T-helper 17 cell (primary cell): Measurements from ENCODE around the gene GPR148. TPM values are rescaled to one million over a fixed set of nuclear protein-coding genes. Genes with fewer than 3 reads are reported as not detected.
A peak's percentile ranks its signal among the peaks of the same experiment; 100 is the strongest.
"Not testable (repeated sequence)": the region's sequence is repeated elsewhere in the genome, so short reads cannot be mapped to it uniquely, and the experiment has no call there.

ENCODE experiments used
- ATAC-seq: fragments of 150-1000 bp; cut with Tn5 transposase; 2 replicates; pipeline ENCODE4 v1.10.0; 2021; ENCODE audit warnings: mild to moderate bottlenecking, moderate library complexity
- DNase-seq, 3 donors: peaks; one replicate each; pipeline versions ENCODE4 v3.0.0 to v3.0.0-alpha.2; 2020 to 2021
- H3K9me3 ChIP-seq: one replicate; pipeline ENCODE4 v1.7.0; 2013; ENCODE audit warnings: low read length, mild to moderate bottlenecking; ENCODE audit not compliant: control insufficient read depth, poor library complexity, severe bottlenecking
- H3K27ac Mint-ChIP-seq: one replicate; pipeline ENCODE4 v1.8.0; 2022; ENCODE audit warnings: mild to moderate bottlenecking, moderate library complexity, mixed read lengths
- H3K27me3 Mint-ChIP-seq: one replicate; pipeline ENCODE4 v1.8.0; 2022; ENCODE audit warnings: mixed read lengths
- H3K36me3 Mint-ChIP-seq: one replicate; pipeline ENCODE4 v1.8.0; 2022; ENCODE audit warnings: low read depth, mixed read lengths
- H3K4me1 Mint-ChIP-seq: one replicate; pipeline ENCODE4 v1.8.0; 2022; ENCODE audit warnings: mild to moderate bottlenecking, mixed read lengths
- H3K4me3 Mint-ChIP-seq: one replicate; pipeline ENCODE4 v1.8.0; 2022; ENCODE audit warnings: mild to moderate bottlenecking, moderate library complexity, mixed read lengths
- total RNA-seq, 4 donors: library from RNA in 2 of 4; stranded (reverse) in 2 of 4; gene quantifications; one replicate each; pipeline ENCODE4 v1.2.3 and lab custom pipeline; 2022 to 2026

Gene GPR148
- total RNA-seq, 2 donors from 2014 or later = not detected

DNA sequence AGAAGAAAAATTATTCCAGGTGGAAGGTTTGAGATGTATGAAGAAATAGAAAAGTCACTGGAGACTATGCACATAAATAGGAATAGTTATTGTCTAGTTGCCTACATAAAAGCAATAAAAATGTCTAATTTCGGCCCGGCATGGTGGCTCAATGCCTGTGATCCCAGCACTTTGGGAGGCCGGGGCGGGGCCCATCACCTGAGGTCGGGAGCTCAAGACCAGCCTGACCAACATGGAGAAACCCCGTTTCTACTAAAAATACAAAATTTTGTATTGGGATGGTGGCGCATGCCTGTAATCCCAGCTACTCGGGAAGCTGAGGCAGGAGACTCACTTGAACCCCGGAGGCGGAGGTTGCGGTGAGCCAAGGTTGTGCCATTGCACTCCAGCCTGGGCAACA, 3.4 kb downstream of the GPR148 start:
- not testable (repeated sequence) for H3K27ac Mint-ChIP-seq

DNA sequence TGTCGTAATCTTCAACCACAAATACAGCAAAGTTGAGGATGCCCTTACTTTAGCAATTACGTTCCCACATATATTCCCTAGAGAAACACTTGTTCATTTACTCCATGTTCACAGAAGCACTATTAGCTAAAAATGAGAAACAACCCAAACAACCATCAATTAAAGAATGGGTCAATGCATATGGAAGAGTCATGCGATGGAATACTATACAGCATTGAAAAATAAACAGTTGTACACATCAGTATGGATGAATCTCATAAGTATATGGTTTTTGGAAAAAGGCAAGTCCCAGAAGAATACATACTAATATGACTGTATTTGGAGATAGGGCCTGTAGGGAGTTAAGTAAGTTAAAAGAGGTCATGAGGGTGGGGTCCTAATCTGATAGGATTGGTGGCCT, 6.3 kb downstream of the GPR148 start:
- no peak overlapping the region for H3K27ac Mint-ChIP-seq
- H3K27me3 Mint-ChIP-seq = peaks cover 15% of the 10 kb centered on the region
- no peaks in the 10 kb centered on the region for H3K4me1 Mint-ChIP-seq
- ATAC-seq = no peak
- no peak for DNase-seq
- no peak overlapping the region for H3K4me3 Mint-ChIP-seq
- H3K9me3 ChIP-seq = no peaks in the 10 kb centered on the region
- no peaks in the 10 kb centered on the region for H3K36me3 Mint-ChIP-seq

More for the DNA sequence above, 3.4 kb downstream of the GPR148 start:
- ATAC-seq, DNase-seq, H3K9me3 ChIP-seq, H3K4me3 Mint-ChIP-seq, H3K36me3 Mint-ChIP-seq, H3K27me3 Mint-ChIP-seq, H3K4me1 Mint-ChIP-seq: not testable (repeated sequence)

DNA sequence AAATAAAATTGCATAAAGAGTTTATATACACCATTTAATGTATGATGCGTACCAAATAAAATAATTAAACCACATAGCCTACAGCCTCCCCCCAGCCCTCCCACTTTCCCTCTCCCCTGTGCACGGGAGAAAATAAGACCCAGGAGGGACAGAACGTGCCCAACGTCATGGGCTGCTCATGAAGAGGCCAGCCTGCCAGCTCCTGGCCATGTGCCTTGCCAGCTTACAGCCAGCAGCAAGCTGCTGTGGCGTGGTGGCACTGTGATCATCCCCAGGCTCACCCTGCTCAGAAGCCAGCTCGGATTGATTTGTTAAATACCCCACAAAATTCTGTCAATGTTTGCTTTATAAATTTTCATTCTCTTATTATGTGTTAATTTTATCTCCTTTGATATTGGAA, 7.6 kb downstream of the GPR148 start:
- H3K27me3 Mint-ChIP-seq = peaks cover 23% of the 10 kb centered on the region

DNA sequence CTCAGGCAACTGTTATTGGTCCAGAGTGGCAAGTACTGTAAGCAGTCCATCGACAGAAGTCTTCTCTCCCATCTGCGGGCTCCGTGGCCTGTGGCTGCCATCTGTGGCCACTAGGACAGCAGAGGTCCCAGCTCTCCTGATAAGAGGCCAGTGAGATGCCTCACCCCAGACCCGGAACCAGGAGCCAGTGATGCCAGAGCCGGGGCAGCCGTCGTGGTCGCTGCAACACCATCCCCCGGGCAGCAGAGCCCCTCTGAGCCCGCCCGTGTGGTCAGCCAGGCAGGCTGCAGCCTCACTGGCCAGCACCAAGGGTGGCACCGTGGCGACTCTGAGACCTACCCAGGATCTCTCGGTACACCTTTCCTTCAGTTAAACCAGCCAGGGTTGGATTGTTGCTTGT, 8.7 kb downstream of the GPR148 start:
- Mint-ChIP-seq H3K36me3 (no peaks in the 10 kb centered on the region), H3K4me3 (no peak overlapping the region), H3K27me3 (peaks cover 23% of the 10 kb centered on the region), H3K27ac (no peak overlapping the region), H3K4me1 (no peaks in the 10 kb centered on the region)
- no peaks in the 10 kb centered on the region for H3K9me3 ChIP-seq
- ATAC-seq (no peak), DNase-seq (no peak)

More for the DNA sequence above, 7.6 kb downstream of the GPR148 start:
- Mint-ChIP-seq H3K4me1 (no peaks in the 10 kb centered on the region), H3K27ac (no peak overlapping the region), H3K4me3 (no peak overlapping the region), H3K36me3 (no peaks in the 10 kb centered on the region)
- no peak for DNase-seq
- no peak for ATAC-seq
- H3K9me3 ChIP-seq = no peaks in the 10 kb centered on the region

DNA sequence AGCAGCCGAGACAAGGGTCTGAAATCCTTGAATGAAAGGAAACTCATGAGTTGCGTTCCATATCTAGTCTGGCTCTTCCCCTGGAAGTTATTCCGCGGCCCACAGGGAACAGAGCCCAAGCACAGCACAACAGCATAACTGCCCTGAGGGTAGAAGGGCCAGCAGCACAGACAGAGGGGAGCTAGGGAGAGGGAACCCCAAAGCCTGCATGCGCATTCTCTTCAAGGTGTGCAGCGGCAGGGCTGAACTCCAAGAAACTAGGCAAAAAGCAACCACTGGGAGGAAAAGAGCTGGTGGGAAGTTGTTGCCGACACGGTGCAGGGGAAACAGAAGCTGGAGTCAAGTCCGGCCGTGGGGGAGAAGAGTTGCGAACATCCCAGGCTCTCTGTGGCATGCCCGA, 11.8 kb downstream of the GPR148 start:
- Mint-ChIP-seq H3K27ac (no peak overlapping the region), H3K36me3 (no peaks in the 10 kb centered on the region), H3K4me3 (no peak overlapping the region), H3K4me1 (no peaks in the 10 kb centered on the region), H3K27me3 (peaks cover 48% of the 10 kb centered on the region)
- DNase-seq (no peak), ATAC-seq (no peak)
- no peaks in the 10 kb centered on the region for H3K9me3 ChIP-seq

DNA sequence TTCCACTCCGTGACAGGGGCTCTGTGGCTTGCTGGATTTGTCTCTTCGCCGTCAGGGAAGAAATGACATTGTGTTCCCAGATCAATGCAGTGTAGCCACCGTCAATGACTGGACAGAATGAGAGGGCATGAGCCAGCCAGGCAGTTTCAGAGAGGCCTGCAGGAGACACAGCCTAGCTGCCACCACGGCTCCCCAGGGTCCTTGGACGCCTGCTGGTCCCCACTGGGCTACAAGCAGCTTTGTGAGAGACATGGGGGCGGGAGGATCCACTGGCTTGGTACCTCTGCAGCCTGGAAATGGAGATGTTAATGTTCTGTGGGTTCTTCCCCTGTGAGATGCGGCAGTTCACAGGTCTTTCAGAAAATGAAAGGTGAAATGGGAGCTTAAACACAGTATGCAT, 14.4 kb downstream of the GPR148 start:
- Mint-ChIP-seq H3K4me1 (no peaks in the 10 kb centered on the region), H3K36me3 (no peaks in the 10 kb centered on the region), H3K4me3 (no peak overlapping the region), H3K27me3 (peaks cover 46% of the 10 kb centered on the region), H3K27ac (no peak overlapping the region)
- no peaks in the 10 kb centered on the region for H3K9me3 ChIP-seq
- no peak for DNase-seq
- no peak for ATAC-seq

DNA sequence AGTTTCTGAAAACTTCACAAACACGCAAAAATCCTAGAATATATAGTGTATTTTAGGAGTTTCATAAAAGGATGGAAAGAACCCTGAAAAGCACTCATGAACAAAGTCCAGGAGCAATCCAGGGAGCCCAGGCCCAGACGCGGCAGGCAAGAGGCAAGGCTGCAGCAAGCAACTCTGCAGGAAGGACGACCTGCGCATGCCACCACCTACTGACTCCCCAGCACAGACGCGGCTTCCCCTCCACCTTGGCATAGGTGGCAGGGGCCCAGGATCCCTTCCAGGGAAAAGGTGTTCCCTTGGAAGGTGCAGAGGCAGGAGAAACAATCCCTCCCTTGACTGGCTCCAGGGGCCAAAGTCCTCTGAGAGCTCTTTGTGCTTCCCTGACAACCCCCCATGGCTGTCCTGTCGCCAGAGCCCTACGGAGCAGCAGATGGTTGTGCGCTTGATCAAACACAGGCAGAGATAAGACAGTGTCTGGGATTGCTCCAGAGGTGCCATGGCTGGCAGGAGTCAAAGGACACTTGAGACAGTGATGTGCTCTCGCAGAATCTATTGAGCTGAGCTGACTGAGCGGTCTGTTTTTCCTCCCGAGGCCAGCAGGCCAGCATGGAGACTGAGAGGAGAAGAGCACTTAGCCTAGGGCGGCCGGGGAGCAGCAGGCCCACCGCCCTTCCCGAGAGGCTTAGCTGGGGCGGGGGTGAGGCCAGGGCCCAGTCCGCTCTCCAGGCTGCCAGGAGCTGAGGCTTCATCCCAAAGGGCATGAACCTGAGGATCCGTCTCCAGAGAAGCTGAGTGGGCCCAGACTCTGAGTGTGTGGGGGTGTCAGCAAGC, 15.6 kb downstream of the GPR148 start:
- Mint-ChIP-seq H3K36me3 (no peaks in the 10 kb centered on the region), H3K27ac (no peak overlapping the region), H3K27me3 (peaks cover 41% of the 10 kb centered on the region), H3K4me3 (no peak overlapping the region), H3K4me1 (no peaks in the 10 kb centered on the region)
- no peak for DNase-seq
- no peaks in the 10 kb centered on the region for H3K9me3 ChIP-seq
- no peak for ATAC-seq

DNA sequence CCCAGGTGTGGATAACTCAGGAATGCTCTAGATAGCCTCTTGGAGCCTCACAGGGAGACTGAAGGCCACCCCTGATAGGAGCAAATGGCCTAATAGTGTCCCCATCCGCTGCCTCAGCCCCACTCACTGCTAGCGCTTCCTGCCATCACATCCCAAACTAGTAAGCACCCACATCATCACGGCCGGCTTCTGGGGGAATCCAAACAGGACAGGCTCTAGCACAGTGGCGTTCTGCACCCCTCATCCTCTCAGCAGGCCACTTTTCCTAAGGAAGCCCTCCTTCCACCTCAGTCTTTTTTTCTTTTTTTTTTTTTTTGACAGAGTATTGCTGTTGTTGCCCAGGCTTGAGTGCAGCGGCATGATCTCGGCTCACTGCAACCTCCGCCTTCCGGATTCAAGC, 20.2 kb downstream of the GPR148 start:
- DNase-seq (no peak), ATAC-seq (no peak)
- Mint-ChIP-seq H3K36me3 (peaks cover 2% of the 10 kb centered on the region), H3K4me1 (peaks cover 2% of the 10 kb centered on the region), H3K27ac (no peak overlapping the region), H3K4me3 (no peak overlapping the region), H3K27me3 (peaks cover 45% of the 10 kb centered on the region)
- no peaks in the 10 kb centered on the region for H3K9me3 ChIP-seq

DNA sequence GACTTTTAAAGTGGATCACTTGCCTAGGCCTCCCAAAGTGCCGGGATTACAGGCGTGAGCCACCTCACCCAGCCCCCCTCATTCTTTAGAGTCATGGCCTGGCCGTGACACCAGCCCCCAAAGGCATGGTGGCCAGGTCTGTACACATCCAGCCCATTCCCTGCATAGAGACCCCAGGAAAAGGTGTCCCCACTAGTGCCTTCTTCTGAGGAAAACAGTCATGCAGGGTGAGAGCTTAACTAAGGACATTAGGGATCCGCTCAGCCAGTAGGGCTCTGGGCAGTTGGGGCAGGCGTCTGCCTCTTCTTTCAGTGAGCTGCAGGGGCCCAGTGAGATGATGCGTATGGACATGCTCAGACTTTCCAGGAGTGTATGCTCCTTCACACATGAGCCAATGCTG, 20.8 kb downstream of the GPR148 start:
- no peaks in the 10 kb centered on the region for H3K9me3 ChIP-seq
- H3K4me3 Mint-ChIP-seq = no peak overlapping the region
- H3K27ac Mint-ChIP-seq = no peak overlapping the region
- peaks cover 2% of the 10 kb centered on the region for H3K4me1 Mint-ChIP-seq
- ATAC-seq (no peak), DNase-seq (no peak)
- peaks cover 2% of the 10 kb centered on the region for H3K36me3 Mint-ChIP-seq
- H3K27me3 Mint-ChIP-seq = peaks cover 42% of the 10 kb centered on the region

DNA sequence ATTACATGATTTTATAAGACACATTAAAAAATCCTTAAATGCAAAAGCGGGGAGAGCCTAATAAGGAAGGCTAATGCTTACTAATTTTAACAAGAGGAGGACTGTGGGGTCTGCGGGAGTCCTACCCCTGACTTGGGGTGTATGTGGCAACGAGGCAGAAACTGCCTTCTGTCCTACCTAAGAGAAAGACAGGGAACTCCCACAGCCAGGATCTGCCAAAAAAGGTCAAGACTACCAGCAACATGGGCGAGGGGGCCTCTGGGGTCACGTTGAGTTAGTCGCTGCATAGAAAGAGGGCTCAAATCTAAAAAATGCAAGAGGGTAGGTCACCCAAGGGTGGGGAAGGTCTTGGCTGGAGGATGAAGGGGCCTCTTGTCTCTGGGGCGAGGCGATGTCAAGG, 25.9 kb downstream of the GPR148 start:
- Mint-ChIP-seq H3K4me1 (peaks cover 5% of the 10 kb centered on the region), H3K27me3 (peaks cover 59% of the 10 kb centered on the region), H3K27ac (no peak overlapping the region), H3K4me3 (peak overlapping the region; percentile 43), H3K36me3 (peaks cover 4% of the 10 kb centered on the region)
- H3K9me3 ChIP-seq = no peaks in the 10 kb centered on the region
- DNase-seq (no peak), ATAC-seq (no peak)

DNA sequence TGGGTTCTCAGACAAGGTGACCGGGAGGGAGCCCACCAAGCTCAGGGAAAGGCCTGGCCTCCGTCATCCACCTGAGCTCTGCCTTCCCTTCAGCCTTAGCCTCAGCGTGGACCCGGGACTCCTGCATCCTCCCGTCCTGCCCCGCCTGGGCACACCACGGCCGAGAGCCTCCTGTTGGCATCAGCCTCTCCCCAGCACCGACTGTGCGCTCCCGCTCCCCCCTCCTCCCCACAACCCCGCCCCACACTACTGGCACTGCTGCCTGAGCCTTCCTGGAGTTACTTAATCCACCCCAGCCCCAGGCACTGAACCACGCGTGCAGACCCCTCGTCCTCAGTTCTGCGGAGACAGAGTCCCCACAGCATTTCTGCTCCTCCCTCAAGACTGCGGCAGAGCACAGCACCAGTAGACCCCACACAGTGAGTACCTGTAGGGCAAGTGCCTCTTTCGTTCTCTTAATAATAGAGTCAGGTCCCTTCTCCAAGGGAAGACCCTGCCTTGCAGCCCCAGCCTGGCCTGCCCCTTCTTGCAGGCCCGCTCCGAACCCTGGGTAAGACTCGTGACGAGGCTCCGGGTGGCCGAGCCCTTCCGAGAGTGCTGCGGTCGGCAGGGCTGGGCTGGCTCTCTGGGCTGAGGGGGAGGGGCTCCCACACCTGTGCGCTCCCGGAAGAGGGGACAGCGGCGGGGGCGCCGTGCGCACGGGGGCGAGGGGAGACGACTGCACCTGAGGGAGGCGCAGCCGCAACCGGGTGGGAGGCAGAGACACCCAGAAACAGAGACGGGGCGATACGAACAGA, 26.6 kb downstream of the GPR148 start, which contains the start of gene AMER3:
Gene AMER3 (plus strand): TSS at position 285 of the 797 bp plus-strand sequence. CDS start 6,533 bp downstream, outside the sequence.
- no peak for DNase-seq
- Mint-ChIP-seq H3K27me3 (peaks cover 54% of the 10 kb centered on the region), H3K4me1 (peaks cover 5% of the 10 kb centered on the region)

DNA sequence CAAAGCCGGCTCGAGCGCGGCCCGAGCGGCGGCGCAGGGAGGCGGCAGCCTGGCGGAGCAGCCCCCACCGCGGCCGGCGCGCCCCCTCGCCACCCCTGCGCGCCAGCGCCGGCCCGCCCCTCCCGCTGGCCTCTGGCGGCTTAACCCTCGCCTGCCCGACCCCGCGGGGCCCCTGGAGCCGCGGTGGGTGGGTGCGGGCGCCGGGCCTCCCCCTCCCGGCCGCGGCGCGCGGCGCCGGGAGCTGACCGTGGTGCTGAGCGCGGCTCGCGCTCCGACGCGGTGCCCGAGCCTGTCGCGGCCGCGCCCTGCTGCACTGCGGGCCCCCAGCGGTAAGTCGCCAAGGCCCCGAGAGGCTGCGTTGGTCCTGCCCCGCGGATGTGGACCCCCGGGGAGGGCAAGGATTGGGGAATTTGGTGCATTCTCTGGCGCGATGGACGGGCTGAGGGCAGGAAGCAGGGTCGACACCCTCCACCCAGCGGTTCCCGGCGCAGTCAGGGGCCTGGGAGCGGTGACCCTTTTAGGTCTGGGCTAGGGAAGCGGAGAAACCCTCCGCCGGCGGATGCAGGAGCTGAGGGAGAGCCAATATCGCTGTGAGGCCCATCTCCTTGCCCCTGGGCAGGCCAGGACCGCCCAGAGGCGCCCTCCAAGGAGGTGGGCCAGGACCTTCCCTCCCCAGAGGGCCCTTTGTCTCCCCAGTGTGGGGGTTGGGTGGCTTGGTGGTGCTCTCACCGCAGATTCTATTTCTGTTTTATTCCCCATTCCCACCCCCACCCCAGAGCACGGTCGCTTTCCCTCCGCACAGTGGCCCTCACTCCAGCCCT, 27.4 kb downstream of the GPR148 start:
- H3K9me3 ChIP-seq = no peaks in the 10 kb centered on the region
- no peak for DNase-seq
- peak overlapping the region; percentile 56 for H3K4me3 Mint-ChIP-seq
- no peak overlapping the region for H3K27ac Mint-ChIP-seq
- peaks cover 2% of the 10 kb centered on the region for H3K36me3 Mint-ChIP-seq
- peak; percentile 60 for ATAC-seq
- H3K27me3 Mint-ChIP-seq = peaks cover 60% of the 10 kb centered on the region
- H3K4me1 Mint-ChIP-seq = peaks cover 4% of the 10 kb centered on the region

More for the DNA sequence above, 26.6 kb downstream of the GPR148 start, which contains the start of gene AMER3:
- peaks cover 2% of the 10 kb centered on the region for H3K36me3 Mint-ChIP-seq
- H3K27ac Mint-ChIP-seq = no peak within 1 kb of the TSS
- no peak for ATAC-seq
- no peaks in the 10 kb centered on the region for H3K9me3 ChIP-seq
- H3K4me3 Mint-ChIP-seq = peak within 1 kb of the TSS; percentile 51
